GM12872 (cell line): ENCODE data around the gene TADA2A.

Source experiments
- CTCF ChIP-seq: IDR thresholded peaks from 3 replicates; pipeline ENCODE4 v1.5.1; 2011; ENCODE audit warnings: low read depth, mild to moderate bottlenecking, low read length, moderate library complexity; ENCODE audit not compliant: insufficient read depth

Gene TADA2A

GRCh38 chr17:37429453-37429852 lies 22.8 kb downstream of the TADA2A start:
- no peak for TF ChIP-seq CTCF

GRCh38 chr17:37430051-37430627 lies 23.5 kb downstream of the TADA2A start:
- no peak for TF ChIP-seq CTCF

DNA sequence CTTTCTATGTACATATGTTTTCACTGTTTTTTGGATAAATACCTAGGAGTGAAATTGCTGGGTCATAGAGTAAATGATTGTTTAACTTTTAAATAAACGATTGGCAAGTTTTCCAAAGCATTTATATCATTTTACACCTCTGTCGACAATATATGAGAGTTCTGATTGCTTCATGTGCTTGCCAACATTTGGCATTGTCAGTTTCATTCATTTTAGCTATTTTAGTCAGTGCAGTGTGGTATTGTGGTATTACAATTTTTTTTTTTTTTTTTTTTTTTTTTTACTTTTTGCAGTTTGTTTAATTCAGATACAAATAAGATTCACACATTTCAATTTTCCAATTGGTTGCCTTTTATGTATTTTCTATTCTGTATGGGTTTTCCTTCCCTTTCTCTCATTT lies 26.0 kb downstream of the TADA2A start:
- TF ChIP-seq CTCF = no peak

DNA sequence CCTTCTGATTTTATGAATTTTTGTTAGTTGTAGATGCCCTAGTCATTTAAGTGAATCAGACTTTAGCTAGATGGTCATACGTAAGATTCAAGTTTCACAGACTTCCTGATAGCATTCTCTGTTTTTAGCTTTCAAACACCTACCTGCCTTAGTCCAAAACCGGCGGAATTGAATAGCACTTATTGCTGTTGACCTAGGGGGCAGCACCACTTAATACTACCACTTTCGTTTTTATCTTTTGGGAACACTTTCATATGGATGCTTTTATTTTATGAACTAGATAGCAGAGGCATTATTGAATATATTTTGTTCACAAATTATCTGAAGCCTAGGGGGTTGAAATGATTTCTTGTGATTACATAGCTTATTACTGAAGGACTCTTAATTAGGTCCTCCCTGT lies 31.5 kb downstream of the TADA2A start:
- no peak for TF ChIP-seq CTCF

GRCh38 chr17:37440424-37440823 lies 33.7 kb downstream of the TADA2A start:
- TF ChIP-seq CTCF = no peak

GRCh38 chr17:37446027-37446426 lies 39.3 kb downstream of the TADA2A start:
- TF ChIP-seq CTCF = no peak

GRCh38 chr17:37447641-37448040 lies 41.0 kb downstream of the TADA2A start:
- TF ChIP-seq CTCF = no peak
